Endothelial cell of umbilical vein (primary cell): ENCODE measurements around the gene EDEM1. TPM values are rescaled to one million over a fixed set of nuclear protein-coding genes. Genes with fewer than 3 reads are reported as not detected.

Source experiments
- BruUV-seq: library from RNA; stranded (reverse); fragments of 400-500 nt; replicated peaks from 2 replicates; lab custom pipeline; 2021; lab: Mats Ljungman, UMichigan
- CTCF ChIA-PET: fragments of 300-600, 350-600 bp; sonication (Branson Sonifier 250); formaldehyde crosslinking; loops from one replicate; lab custom pipeline; 2021; ENCODE audit warnings: antibody characterized with exemption, inconsistent platforms; lab: Charles Lee
- POLR2A ChIA-PET: fragments of 300-600, 350-600 bp; sonication (Branson Sonifier 250); formaldehyde crosslinking; loops from one replicate; lab custom pipeline; 2021; ENCODE audit warnings: antibody characterized with exemption, inconsistent platforms; lab: Charles Lee
- DNase-seq: peaks from one replicate; pipeline ENCODE4 v3.0.0-alpha.2; 2011; ENCODE audit warnings: low read depth, low spot score
- FAIRE-seq: peaks from 2 replicates; lab custom pipeline; 2011; peaks lifted over from hg19 to GRCh38; lab: Jason Lieb, UNC
- H2AFZ ChIP-seq: 2 replicates; pipeline ENCODE4 v1.6.0; 2012; ENCODE audit warnings: low read depth, low read length, control low read depth, inconsistent platforms
- H3K27ac ChIP-seq: 2 replicates; pipeline ENCODE4 v1.5.1; 2011; ENCODE audit warnings: low read depth, mild to moderate bottlenecking, control low read depth, low read length, moderate library complexity; ENCODE audit not compliant: insufficient read depth
- H3K27me3 ChIP-seq, 2 experiments: 2 replicates each; pipeline versions ENCODE4 v1.6.0 to v1.6.1; 2011; ENCODE audit warnings: low read length in 2 of 2, mixed read lengths in 1 of 2; ENCODE audit not compliant: control insufficient read depth in 2 of 2, insufficient read depth in 2 of 2
- H3K36me3 ChIP-seq, 2 experiments: 2 replicates in 1 of 2; 3 replicates in 1 of 2; pipeline ENCODE4 v1.5.1; 2011; ENCODE audit warnings: low read length in 2 of 2, mild to moderate bottlenecking in 1 of 2, moderate library complexity in 1 of 2; ENCODE audit not compliant: control insufficient read depth in 2 of 2, insufficient read depth in 2 of 2; ENCODE audit errors: extremely low read depth in 1 of 2
- H3K4me1 ChIP-seq: 3 replicates; pipeline ENCODE4 v1.5.1; 2011; ENCODE audit warnings: mild to moderate bottlenecking, low read length; ENCODE audit not compliant: control insufficient read depth, insufficient read depth; ENCODE audit errors: extremely low read depth
- H3K4me2 ChIP-seq: 2 replicates; pipeline ENCODE4 v1.6.1; 2011; ENCODE audit warnings: low read length, control low read depth, mixed read lengths; ENCODE audit not compliant: insufficient read depth
- H3K4me3 ChIP-seq, 3 experiments: fragments of 200-600 bp in 1 of 3; sonication (generic), shearing (Covaris generic) in 1 of 3; replicated peaks in 1 of 3; 2 replicates each; pipeline ENCODE4 v1.5.1; 2011 to 2016; ENCODE audit warnings: control low read depth in 3 of 3, low read length in 3 of 3, mild to moderate bottlenecking in 2 of 3, inconsistent platforms in 1 of 3, low read depth in 1 of 3, moderate library complexity in 1 of 3; ENCODE audit not compliant: insufficient read depth in 1 of 3
- H3K79me2 ChIP-seq: 2 replicates; pipeline ENCODE4 v1.6.0; 2012; ENCODE audit warnings: low read length, inconsistent platforms; ENCODE audit not compliant: control insufficient read depth, insufficient read depth
- H3K9ac ChIP-seq: replicated peaks from 2 replicates; pipeline ENCODE3; 2011; ENCODE audit warnings: low read length, control low read depth; ENCODE audit not compliant: insufficient read depth; ENCODE audit errors: extremely low read depth
- H3K9me1 ChIP-seq: replicated peaks from 3 replicates; pipeline ENCODE4 v1.6.0; 2011; ENCODE audit warnings: mild to moderate bottlenecking, low read length; ENCODE audit not compliant: control insufficient read depth, insufficient read depth; ENCODE audit errors: extremely low read depth
- H3K9me3 ChIP-seq: replicated peaks from 2 replicates; pipeline ENCODE4 v1.5.1; 2012; ENCODE audit warnings: low read length, inconsistent platforms; ENCODE audit not compliant: control insufficient read depth, insufficient read depth
- H4K20me1 ChIP-seq: replicated peaks from 2 replicates; pipeline ENCODE3; 2011; ENCODE audit warnings: mild to moderate bottlenecking, low read length; ENCODE audit not compliant: control insufficient read depth, insufficient read depth; ENCODE audit errors: extremely low read depth
- EZH2 ChIP-seq: IDR thresholded peaks from 2 replicates; pipeline ENCODE4 v1.6.1; 2012; ENCODE audit warnings: borderline replicate concordance, low read depth, mild to moderate bottlenecking, moderate library complexity, low read length, inconsistent platforms; ENCODE audit not compliant: severe bottlenecking
- FOS ChIP-seq: IDR thresholded peaks from 2 replicates; pipeline ENCODE4 v1.6.1; 2011; ENCODE audit warnings: mild to moderate bottlenecking, low read length, moderate library complexity, borderline replicate concordance; ENCODE audit not compliant: insufficient read depth
- GATA2 ChIP-seq: IDR thresholded peaks from 2 replicates; pipeline ENCODE4 v1.7.0; 2011; ENCODE audit warnings: low read depth, mild to moderate bottlenecking, moderate library complexity, mixed read lengths, low read length; ENCODE audit not compliant: insufficient read length, insufficient read depth
- JUN ChIP-seq: IDR thresholded peaks from 2 replicates; pipeline ENCODE4 v1.6.1; 2011; ENCODE audit warnings: borderline replicate concordance, low read depth; ENCODE audit not compliant: insufficient read length, insufficient read depth
- MYC ChIP-seq: IDR thresholded peaks from one replicate; pipeline ENCODE4 v1.6.1; 2011; ENCODE audit warnings: mild to moderate bottlenecking, low read depth, low read length
- POLR2A ChIP-seq: IDR thresholded peaks from 2 replicates; pipeline ENCODE4 v1.6.1; 2012; ENCODE audit warnings: low read depth, mild to moderate bottlenecking, control low read depth, low read length
- POLR2AphosphoS5 ChIP-seq: IDR thresholded peaks from 2 replicates; pipeline ENCODE4 v1.6.1; 2012; ENCODE audit warnings: low read depth, mild to moderate bottlenecking, control low read depth, low read length, moderate library complexity; ENCODE audit not compliant: insufficient read depth
- dilution Hi-C: fragments of 300-500 bp; cut with MboI; formaldehyde crosslinking; loops from one replicate; pipeline ENCODE4 v1.15.0; 2019; ENCODE audit warnings: low sequenced_read_pairs; ENCODE audit not compliant: extremely low pct_ligation_motif_present
- intact Hi-C: fragments of 100-400 bp; cut with micrococcal nuclease; formaldehyde crosslinking; loops from one replicate; pipeline ENCODE4 v1.10.0; 2022
- polyA plus RNA-seq, 4 experiments: library from polyadenylated mRNA; depleted of rRNA in 3 of 4; stranded (reverse) in 3 of 4; unstranded in 1 of 4; fragments of >200 nt; gene quantifications; 2 replicates each; pipeline versions ENCODE4 v1.2.1 to v1.2.3, GENCODE V29; 2011 to 2012; ENCODE audit warnings: missing spikeins in 1 of 4
- total RNA-seq: library from RNA; stranded (reverse); gene quantifications from 2 replicates; pipeline ENCODE4 v1.2.3, GENCODE V29; 2021
- TF ChIP-seq, protein P1 (sequence below): IDR thresholded peaks from 2 replicates; pipeline ENCODE4 v1.6.1; 2011; ENCODE audit not compliant: insufficient read depth, insufficient read length
- TF ChIP-seq, protein P2 (sequence below), 2 donors: IDR thresholded peaks; 1 replicate in 1 of 2; 2 replicates in 1 of 2; pipeline ENCODE4 v1.5.1; 2011; ENCODE audit warnings: low read length in 2 of 2, mild to moderate bottlenecking in 2 of 2, moderate library complexity in 2 of 2, control low read depth in 1 of 2, inconsistent platforms in 1 of 2, low read depth in 1 of 2; ENCODE audit not compliant: insufficient read depth in 1 of 2; ENCODE audit errors: extremely low read depth in 1 of 2

EDEM1 gene
- total and polyA plus RNA-seq, 2 donors (not counting 3 experiments of a cell fraction or from before 2014, with no cell fraction given), result 19.4 to 61.1 TPM

GRCh38 chr3:5218815-5219214, 31.3 kb downstream of the EDEM1 start:
- Histone ChIP-seq H2AFZ (no peak overlapping the region), H3K4me2 (no peak overlapping the region), H3K4me1 (no peaks in the 10 kb centered on the region), H4K20me1 (peaks cover 2% of the 10 kb centered on the region), H3K36me3 (peaks cover 9 to 21% of the 10 kb centered on the region in 2 experiments), H3K9me1 (no peaks in the 10 kb centered on the region), H3K9ac (no peak overlapping the region), H3K79me2 (no peaks in the 10 kb centered on the region), H3K27me3 (no peaks in the 10 kb centered on the region), H3K27ac (no peak overlapping the region), H3K4me3 (no peak overlapping the region), H3K9me3 (no peaks in the 10 kb centered on the region)
- TF ChIP-seq, protein P1, sequence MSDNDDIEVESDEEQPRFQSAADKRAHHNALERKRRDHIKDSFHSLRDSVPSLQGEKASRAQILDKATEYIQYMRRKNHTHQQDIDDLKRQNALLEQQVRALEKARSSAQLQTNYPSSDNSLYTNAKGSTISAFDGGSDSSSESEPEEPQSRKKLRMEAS, result no peak
- TF ChIP-seq FOS, result no peak
- no peak for TF ChIP-seq JUN
- no peak for TF ChIP-seq POLR2AphosphoS5
- TF ChIP-seq MYC, result no peak
- TF ChIP-seq POLR2A, result no peak
- no peak for TF ChIP-seq EZH2
- TF ChIP-seq, protein P2, sequence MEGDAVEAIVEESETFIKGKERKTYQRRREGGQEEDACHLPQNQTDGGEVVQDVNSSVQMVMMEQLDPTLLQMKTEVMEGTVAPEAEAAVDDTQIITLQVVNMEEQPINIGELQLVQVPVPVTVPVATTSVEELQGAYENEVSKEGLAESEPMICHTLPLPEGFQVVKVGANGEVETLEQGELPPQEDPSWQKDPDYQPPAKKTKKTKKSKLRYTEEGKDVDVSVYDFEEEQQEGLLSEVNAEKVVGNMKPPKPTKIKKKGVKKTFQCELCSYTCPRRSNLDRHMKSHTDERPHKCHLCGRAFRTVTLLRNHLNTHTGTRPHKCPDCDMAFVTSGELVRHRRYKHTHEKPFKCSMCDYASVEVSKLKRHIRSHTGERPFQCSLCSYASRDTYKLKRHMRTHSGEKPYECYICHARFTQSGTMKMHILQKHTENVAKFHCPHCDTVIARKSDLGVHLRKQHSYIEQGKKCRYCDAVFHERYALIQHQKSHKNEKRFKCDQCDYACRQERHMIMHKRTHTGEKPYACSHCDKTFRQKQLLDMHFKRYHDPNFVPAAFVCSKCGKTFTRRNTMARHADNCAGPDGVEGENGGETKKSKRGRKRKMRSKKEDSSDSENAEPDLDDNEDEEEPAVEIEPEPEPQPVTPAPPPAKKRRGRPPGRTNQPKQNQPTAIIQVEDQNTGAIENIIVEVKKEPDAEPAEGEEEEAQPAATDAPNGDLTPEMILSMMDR (IDR thresholded peaks at IDR 0.05; ENCODE audit: extremely low read depth in 1 of 2, insufficient read depth in 1 of 2, low read depth in 1 of 2, low read length in 2 of 2), result no peak
- no peak for TF ChIP-seq GATA2
- no TSS peak for BruUV-seq
- POLR2A ChIA-PET, result no interaction called here
- dilution Hi-C loops (no loop called here), intact Hi-C loops (no loop called here)
- CTCF ChIA-PET, result no interaction called here
- DNase-seq, result no peak
- no peak for FAIRE-seq
